Smooth muscle cell (in vitro differentiated cells): ENCODE results near the gene AP4B1. TPM values are rescaled to one million over a fixed set of nuclear protein-coding genes. Genes with fewer than 3 reads are reported as not detected.

ENCODE experiments used
- DNase-seq: peaks from one replicate; lab custom pipeline; 2025; ENCODE audit not compliant: unreplicated experiment; lab: John Stamatoyannopoulos, UW
- H2AFZ ChIP-seq: fragments of 200-600 bp; sonication (generic); 2 replicates; pipeline ENCODE4 v1.6.0; 2016; ENCODE audit warnings: antibody characterized with exemption, low read depth, mild to moderate bottlenecking
- H3F3A ChIP-seq: fragments of 200-600 bp; sonication (generic); 2 replicates; pipeline ENCODE4 v1.6.0; 2017; ENCODE audit warnings: antibody characterized with exemption, low read depth
- H3K27ac ChIP-seq: fragments of 200-600 bp; sonication (generic); 2 replicates; pipeline ENCODE4 v1.5.1; 2016; ENCODE audit warnings: low read depth, mild to moderate bottlenecking
- H3K27me3 ChIP-seq: fragments of 200-600 bp; sonication (generic); 2 replicates; pipeline ENCODE4 v1.6.1; 2016; ENCODE audit warnings: low read depth, mild to moderate bottlenecking
- H3K36me3 ChIP-seq: fragments of 200-600 bp; sonication (generic); 2 replicates; pipeline ENCODE4 v1.5.1; 2016; ENCODE audit warnings: low read depth
- H3K4me1 ChIP-seq: fragments of 200-600 bp; sonication (generic); 2 replicates; pipeline ENCODE4 v1.5.1; 2016; ENCODE audit warnings: low read depth
- H3K4me2 ChIP-seq: fragments of 200-600 bp; sonication (generic); 2 replicates; pipeline ENCODE4 v1.6.0; 2016; ENCODE audit warnings: mild to moderate bottlenecking
- H3K4me3 ChIP-seq: fragments of 200-600 bp; sonication (generic); 2 replicates; pipeline ENCODE4 v1.5.1; 2016; ENCODE audit warnings: mild to moderate bottlenecking
- H3K79me2 ChIP-seq: fragments of 200-600 bp; sonication (generic); 2 replicates; pipeline ENCODE4 v1.6.0; 2016; ENCODE audit warnings: low read depth, mild to moderate bottlenecking
- H3K9ac ChIP-seq: fragments of 200-600 bp; sonication (generic); 2 replicates; pipeline ENCODE4 v1.6.0; 2016; ENCODE audit warnings: low read depth
- H3K9me3 ChIP-seq: fragments of 200-600 bp; sonication (generic); replicated peaks from 2 replicates; pipeline ENCODE4 v1.5.1; 2016; ENCODE audit warnings: low read depth
- H4K20me1 ChIP-seq: fragments of 200-600 bp; sonication (generic); 2 replicates; pipeline ENCODE4 v1.6.0; 2016; ENCODE audit warnings: low read depth
- CTCF ChIP-seq: fragments of 200-600 bp; sonication (generic); IDR thresholded peaks from 2 replicates; pipeline ENCODE4 v1.5.1; 2017; ENCODE audit warnings: borderline replicate concordance, mild to moderate bottlenecking, antibody characterized with exemption; ENCODE audit not compliant: insufficient read depth, poor library complexity, severe bottlenecking
- WGBS: methylation state at CpG from one replicate; pipeline ENCODE4 v1.1.7; 2016; ENCODE audit warnings: low lambda C conversion rate; 5-methylcytosine and 5-hydroxymethylcytosine counted together
- polyA plus RNA-seq: library from polyadenylated mRNA; unstranded; fragments of >200 nt; fragmentation: Nextera tagmentation; extraction: Ambion mirVana; gene quantifications from 2 replicates; pipeline ENCODE4 v1.2.1, GENCODE V29; 2016
- total RNA-seq: library from RNA; depleted of rRNA; stranded (reverse); fragments of >200 nt; gene quantifications from 2 replicates; pipeline ENCODE4 v1.2.3, GENCODE V29; 2014

AP4B1 gene
- total and polyA plus RNA-seq, 2 experiments from 2014 or later: 11.6 to 17.3 TPM

- no peaks in the 10 kb centered on the region for H3K27me3 ChIP-seq
- no peaks in the 10 kb centered on the region for H3K9me3 ChIP-seq
- peaks cover 87% of the 10 kb centered on the region for H3K79me2 ChIP-seq
- H3K4me3 ChIP-seq: no peak overlapping the region
- no peak for TF ChIP-seq CTCF
- peaks cover 4% of the 10 kb centered on the region for H3K4me1 ChIP-seq
- no peak overlapping the region for H2AFZ ChIP-seq
- WGBS: 97% methylated on average over 7 of the region's 7 CpGs
- H3K27ac ChIP-seq: no peak overlapping the region
- peaks cover 4% of the 10 kb centered on the region for H3K36me3 ChIP-seq
- peaks cover 8% of the 10 kb centered on the region for H3F3A ChIP-seq
- no peak overlapping the region for H3K9ac ChIP-seq
- no peak for DNase-seq
- peaks cover 96% of the 10 kb centered on the region for H4K20me1 ChIP-seq
- no peak overlapping the region for H3K4me2 ChIP-seq
These were observed 36.6 kb upstream of the AP4B1 start for GRCh38 chr1:113941245-113941559.

GRCh38 chr1:113940365-113941244, 36.0 kb upstream of the AP4B1 start:
- H4K20me1 ChIP-seq: peaks cover 96% of the 10 kb centered on the region
- H3K4me2 ChIP-seq: no peak overlapping the region
- peaks cover 2% of the 10 kb centered on the region for H3F3A ChIP-seq
- no peaks in the 10 kb centered on the region for H3K27me3 ChIP-seq
- H3K4me3 ChIP-seq: no peak overlapping the region
- no peak overlapping the region for H3K9ac ChIP-seq
- WGBS: 95% methylated on average over 16 of the region's 16 CpGs
- no peak for TF ChIP-seq CTCF
- H3K36me3 ChIP-seq: peaks cover 4% of the 10 kb centered on the region
- H2AFZ ChIP-seq: no peak overlapping the region
- H3K9me3 ChIP-seq: no peaks in the 10 kb centered on the region
- no peaks in the 10 kb centered on the region for H3K4me1 ChIP-seq
- H3K27ac ChIP-seq: no peak overlapping the region
- no peak for DNase-seq
- peaks cover 87% of the 10 kb centered on the region for H3K79me2 ChIP-seq

GRCh38 chr1:113938192-113938591, 33.6 kb upstream of the AP4B1 start:
- Histone ChIP-seq H4K20me1 (peaks cover 98% of the 10 kb centered on the region), H3K4me2 (no peak overlapping the region), H2AFZ (no peak overlapping the region), H3K27ac (no peak overlapping the region), H3F3A (no peaks in the 10 kb centered on the region), H3K4me3 (no peak overlapping the region), H3K9ac (no peak overlapping the region), H3K9me3 (no peaks in the 10 kb centered on the region), H3K36me3 (peaks cover 4% of the 10 kb centered on the region), H3K79me2 (peaks cover 87% of the 10 kb centered on the region), H3K27me3 (no peaks in the 10 kb centered on the region), H3K4me1 (no peaks in the 10 kb centered on the region)
- no peak for DNase-seq
- WGBS: 46% methylated on average over 5 of the region's 5 CpGs
- TF ChIP-seq CTCF: no peak

GRCh38 chr1:113937146-113937545, 32.5 kb upstream of the AP4B1 start:
- peaks cover 87% of the 10 kb centered on the region for H3K79me2 ChIP-seq
- no peak for TF ChIP-seq CTCF

More at GRCh38 chr1:113937146-113937545, 32.5 kb upstream of the AP4B1 start:
- no peaks in the 10 kb centered on the region for H3F3A ChIP-seq
- peaks cover 98% of the 10 kb centered on the region for H4K20me1 ChIP-seq
- H3K9me3 ChIP-seq: no peaks in the 10 kb centered on the region
- no peak overlapping the region for H2AFZ ChIP-seq
- H3K27ac ChIP-seq: no peak overlapping the region
- H3K27me3 ChIP-seq: no peaks in the 10 kb centered on the region
- H3K9ac ChIP-seq: no peak overlapping the region
- peaks cover under 1% of the 10 kb centered on the region for H3K4me1 ChIP-seq
- H3K4me3 ChIP-seq: no peak overlapping the region
- H3K36me3 ChIP-seq: no peaks in the 10 kb centered on the region
- no peak overlapping the region for H3K4me2 ChIP-seq
- DNase-seq: no peak
- 86% methylated on average over 1 of the region's 1 CpG for WGBS
